NT2/D1 (cell line): Measurements from ENCODE around the gene HOATZ.

Experiments
- SUZ12 ChIP-seq: IDR thresholded peaks from 2 replicates; pipeline ENCODE4 v1.6.1; 2011; ENCODE audit not compliant: insufficient read length, insufficient read depth; ENCODE audit errors: extremely low read depth
- YY1 ChIP-seq: IDR thresholded peaks from 2 replicates; pipeline ENCODE4 v1.6.1; 2011; ENCODE audit not compliant: insufficient read length, insufficient read depth
- ZNF274 ChIP-seq: IDR thresholded peaks from 2 replicates; pipeline ENCODE4 v1.6.1; 2011; ENCODE audit warnings: mild to moderate bottlenecking, low read depth, low read length

GRCh38 chr11:111523343-111523742 is 8.8 kb downstream of the HOATZ start:
- TF ChIP-seq SUZ12 = no peak
- TF ChIP-seq ZNF274 = no peak
- TF ChIP-seq YY1 = no peak
